Measurements from ENCODE around the gene NOP16.
A peak's percentile ranks its signal among the peaks of the same experiment; 100 is the strongest.

The NOP16 gene

GRCh38 chr5:176384366-176384930 lies 4.0 kb downstream of the NOP16 start:
- DNase-seq, result no peak

DNA sequence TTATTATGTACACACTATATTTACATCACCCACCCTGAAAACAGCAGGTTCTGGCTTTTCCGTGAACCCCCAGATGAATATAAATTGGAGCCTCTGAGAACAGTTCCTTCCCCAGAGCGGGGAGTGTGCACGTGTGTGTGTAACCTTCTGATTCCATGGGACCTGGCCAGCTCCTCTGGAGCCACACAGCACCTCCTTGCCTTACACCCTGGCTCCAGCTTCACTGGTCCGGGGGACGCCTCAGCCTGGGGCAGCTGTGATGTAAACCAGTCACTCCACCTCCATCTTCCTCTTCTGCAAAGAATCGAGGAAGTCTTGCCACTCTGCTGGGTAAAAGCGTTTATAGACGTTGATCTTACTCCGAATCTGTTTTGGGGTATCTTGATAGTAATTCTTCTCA lies 4.4 kb downstream of the NOP16 start:
- no peak for DNase-seq

- no peak for DNase-seq
Observed at GRCh38 chr5:176383248-176383905, 5.0 kb downstream of the NOP16 start.

DNA sequence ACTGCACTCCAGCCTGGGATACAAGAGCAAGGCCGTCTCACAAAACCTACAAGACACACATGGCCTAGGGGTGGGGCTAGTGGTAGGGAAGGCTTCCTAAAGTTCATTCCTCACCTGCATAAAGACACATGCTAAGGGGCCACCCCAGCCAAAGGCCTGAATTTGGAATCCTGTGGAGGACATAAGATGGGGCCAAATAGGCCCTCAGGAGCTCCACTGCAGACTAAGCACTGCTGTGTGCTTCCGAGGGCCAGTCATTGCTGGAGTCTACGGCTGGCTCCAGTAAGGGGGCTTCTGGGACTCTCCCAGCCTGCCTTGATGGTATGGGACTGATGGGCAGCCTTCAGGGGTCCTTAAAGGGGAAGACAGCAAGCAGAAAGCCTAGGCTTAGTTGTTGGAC lies 5.7 kb downstream of the NOP16 start:
- no peak for DNase-seq

GRCh38 chr5:176381979-176382378 lies 6.4 kb downstream of the NOP16 start:
- DNase-seq, result no peak

DNA sequence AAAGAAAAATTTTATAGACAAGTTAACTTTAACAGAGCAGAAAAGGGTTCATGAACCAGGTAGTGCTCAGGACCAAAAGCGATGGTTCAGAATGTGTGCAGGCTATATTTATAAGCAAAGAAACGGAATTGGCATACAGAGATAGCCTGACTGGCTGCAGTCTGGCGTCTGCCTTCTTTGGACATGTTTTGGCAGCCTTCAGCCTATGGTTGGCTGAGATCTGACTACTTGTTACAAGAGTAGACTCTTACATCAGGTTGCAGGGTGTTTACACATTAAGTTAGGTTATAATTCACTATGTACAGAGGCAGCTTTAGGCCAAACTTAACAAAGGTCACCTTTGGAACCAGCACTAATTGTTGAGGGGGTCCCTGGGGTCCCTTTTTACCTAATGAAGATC lies 7.0 kb downstream of the NOP16 start:
- no peak for DNase-seq

GRCh38 chr5:176379881-176380280 lies 8.5 kb downstream of the NOP16 start:
- no peak for DNase-seq

GRCh38 chr5:176373100-176373818 lies 15.1 kb downstream of the NOP16 start:
- no peak for DNase-seq

DNA sequence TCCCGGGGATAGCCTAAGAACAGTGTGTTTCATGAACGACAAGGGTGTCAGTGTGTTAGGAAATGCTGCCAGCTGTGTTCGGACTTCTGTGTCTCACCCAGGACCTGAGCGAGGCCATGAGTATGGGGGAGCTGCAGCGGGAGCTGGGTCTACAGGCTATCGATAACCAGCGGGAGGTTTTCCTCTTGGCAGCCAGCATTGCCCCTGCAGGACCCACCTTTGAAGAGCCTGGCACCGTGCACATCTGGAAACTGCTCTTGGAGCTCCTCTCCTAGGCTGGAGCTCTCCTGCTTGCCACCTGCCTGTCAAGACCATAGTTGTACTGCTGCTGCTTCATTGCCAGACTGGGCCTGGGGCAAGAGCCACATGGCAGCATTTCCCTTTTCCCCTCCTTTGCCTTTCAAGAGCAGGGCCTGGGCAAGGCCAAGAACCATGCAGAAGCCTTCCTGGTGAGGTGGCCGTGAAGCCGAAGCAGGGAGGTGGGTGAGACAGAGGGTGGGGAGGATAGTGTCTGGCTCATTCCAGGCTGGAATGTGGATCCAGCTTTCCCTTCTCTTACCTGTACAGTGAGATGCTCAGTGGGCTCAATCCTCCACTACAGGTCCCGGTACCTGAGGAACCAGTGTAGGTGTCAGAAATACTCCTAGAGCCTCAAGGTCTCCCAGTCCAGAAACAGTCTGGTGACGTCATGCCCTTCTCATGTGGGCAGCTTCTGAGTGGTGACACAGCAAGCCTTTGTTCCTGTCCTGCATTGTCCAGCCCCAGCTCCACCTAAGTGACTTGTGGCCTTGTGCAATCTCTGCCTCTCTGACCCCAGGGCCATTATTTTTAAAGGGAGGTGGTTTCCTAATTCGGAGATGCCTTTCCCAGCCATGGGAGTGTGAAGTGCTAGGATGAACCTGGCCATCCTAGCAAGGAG lies 16.5 kb downstream of the NOP16 start:
- no peak for DNase-seq

DNA sequence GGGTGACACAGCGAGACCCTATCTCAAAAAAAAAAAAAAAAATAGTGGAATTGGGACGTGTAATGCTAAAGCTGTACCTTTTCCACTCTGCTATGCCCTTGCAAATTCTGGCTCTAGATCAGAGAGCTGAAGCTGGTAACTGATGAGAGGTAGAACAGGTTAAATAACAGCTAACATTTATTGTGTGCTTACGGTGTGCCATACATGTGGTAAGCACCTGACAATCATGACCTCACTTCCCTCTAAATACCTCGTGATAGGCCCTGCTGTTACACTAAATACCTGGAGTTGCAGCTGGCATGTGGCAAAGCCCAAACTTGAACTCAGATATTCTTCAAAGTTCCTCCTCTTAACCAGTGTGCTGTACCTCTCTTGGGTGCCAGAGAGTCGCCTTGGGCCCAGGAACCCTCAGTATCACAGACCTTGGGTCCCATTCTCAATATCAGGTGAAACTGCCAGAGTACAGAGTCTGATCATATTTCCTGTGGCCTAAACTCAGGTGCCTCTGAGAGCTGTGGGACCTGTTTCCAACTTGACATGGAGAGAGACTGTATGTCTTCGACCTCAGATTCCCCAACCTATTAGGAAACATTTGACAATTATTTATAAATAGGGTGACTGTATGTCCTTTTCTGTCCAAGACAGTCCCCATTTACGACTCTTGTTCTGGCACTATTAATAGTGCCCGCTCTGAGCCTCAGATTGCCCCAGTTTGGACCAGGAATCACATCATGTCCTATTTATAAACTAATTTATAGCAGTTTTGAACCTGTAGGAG lies 18.3 kb downstream of the NOP16 start:
- DNase-seq, result no peak

GRCh38 chr5:176368726-176369125 lies 19.7 kb downstream of the NOP16 start:
- DNase-seq, result no peak

GRCh38 chr5:176366232-176366894 lies 22.0 kb downstream of the NOP16 start:
- DNase-seq, result no peak

DNA sequence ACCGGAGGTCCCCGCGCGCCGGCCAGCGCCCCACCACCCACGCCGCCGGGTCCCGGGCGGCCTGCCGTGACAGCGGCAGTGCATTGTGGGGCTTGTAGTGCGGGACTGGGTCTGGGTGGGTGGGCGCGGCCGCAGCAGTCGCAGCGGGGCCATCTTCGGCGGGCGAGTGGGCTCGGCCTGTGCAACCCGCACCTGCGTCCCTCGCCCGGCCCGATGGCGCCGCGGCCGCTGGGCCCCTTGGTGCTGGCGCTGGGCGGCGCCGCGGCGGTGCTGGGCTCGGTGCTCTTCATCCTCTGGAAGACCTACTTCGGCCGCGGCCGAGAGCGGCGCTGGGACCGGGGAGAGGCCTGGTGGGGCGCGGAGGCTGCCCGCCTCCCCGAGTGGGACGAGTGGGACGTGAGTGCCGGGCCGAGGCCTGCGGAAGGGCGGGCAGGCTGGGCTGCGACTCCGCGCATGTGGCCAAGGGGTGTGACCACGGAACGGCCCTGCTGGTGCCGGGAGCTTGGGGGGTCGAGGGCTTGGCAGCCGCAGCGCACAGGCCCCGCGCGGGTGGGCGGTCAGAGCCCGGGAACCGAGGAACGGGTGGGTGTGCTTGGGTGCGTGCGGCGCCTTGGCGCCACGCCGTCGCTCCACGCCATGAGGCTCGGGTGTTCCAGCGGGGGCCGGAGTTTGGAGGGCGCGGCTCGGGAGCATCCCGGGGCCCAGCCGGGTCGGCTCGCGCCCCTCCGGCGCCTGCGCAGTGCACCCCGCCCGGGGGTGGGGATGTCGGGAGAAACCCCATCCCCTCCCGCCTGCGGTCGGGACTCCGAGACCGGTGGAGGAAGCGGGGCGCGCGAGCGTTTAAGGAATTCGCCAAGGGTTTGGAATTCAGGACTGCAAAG lies 22.8 kb downstream of the NOP16 start, which contains the start of gene ARL10:
Gene ARL10 (plus strand): TSS at position 137 of the 881 bp plus-strand sequence. CDS start 77 bp downstream, at position 214.
- DNase-seq, result peak; percentile 77

- DNase-seq, result no peak
Observed at GRCh38 chr5:176364765-176365350, 23.5 kb downstream of the NOP16 start.

GRCh38 chr5:176362233-176362490 lies 26.2 kb downstream of the NOP16 start:
- no peak for DNase-seq

GRCh38 chr5:176361437-176362232 lies 26.8 kb downstream of the NOP16 start, which contains the start of gene KIAA1191:
Gene KIAA1191 (minus strand): TSS chr5:176361764. CDS start chr5:176359508, 2,256 bp downstream.
- DNase-seq, result peak; percentile 90

DNA sequence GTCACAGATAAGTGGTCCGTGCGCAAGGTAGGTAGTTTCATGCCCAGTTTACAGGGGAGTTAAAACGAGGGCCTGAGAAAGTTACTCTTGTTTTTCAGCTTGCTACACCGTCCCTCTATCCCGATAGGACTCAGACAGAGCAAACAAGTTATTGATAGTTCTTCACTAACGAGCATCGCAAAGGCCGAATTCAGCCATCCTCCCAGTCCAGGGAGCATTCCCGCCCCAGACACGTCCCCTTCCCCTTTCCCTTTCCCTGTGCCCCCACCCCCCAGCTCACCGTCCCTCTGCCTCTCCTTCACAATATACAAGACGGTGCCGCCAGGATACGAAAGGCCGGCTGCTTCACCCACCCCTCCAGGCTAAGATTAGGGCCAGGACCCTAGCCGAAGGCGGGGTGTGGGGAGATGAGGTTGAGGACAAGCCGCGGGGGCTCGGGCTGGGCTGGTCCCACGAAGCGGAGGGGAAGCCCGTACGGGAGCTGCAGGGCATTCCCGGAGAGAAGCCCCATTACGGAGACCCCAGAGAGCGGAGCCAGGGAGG lies 27.4 kb downstream of the NOP16 start:
- DNase-seq, result peak; percentile 16

GRCh38 chr5:176359658-176360057 lies 28.7 kb downstream of the NOP16 start:
- DNase-seq, result peak; percentile 14

- no peak for DNase-seq
Observed at GRCh38 chr5:176356179-176356566, 32.2 kb downstream of the NOP16 start.

Measured in EL (cell line).